Gastroesophageal sphincter (tissue), 3 donors: ENCODE data around the gene NPPA.

ENCODE experiments used
- CTCF ChIP-seq, 4 experiments: fragments of 200-600 bp in 2 of 4; fragments of 450-650 bp in 2 of 4; sonication (generic) in 1 of 4; IDR thresholded peaks; one replicate each; pipeline ENCODE4 v1.5.1; 2017 to 2019; ENCODE audit warnings: antibody characterized with exemption in 4 of 4, mild to moderate bottlenecking in 2 of 4, moderate library complexity in 2 of 4
- POLR2A ChIP-seq, 2 donors: fragments of 450-650 bp; IDR thresholded peaks; one replicate each; pipeline ENCODE4 v1.6.1; 2017; ENCODE audit warnings: antibody characterized with exemption in 2 of 2, mild to moderate bottlenecking in 2 of 2, moderate library complexity in 1 of 2

- TF ChIP-seq POLR2A (IDR thresholded peaks at IDR 0.05) (no peak), CTCF (IDR thresholded peaks at IDR 0.05) (no peak)
These were observed 41.3 kb upstream of the NPPA start for GRCh38 chr1:11888877-11889208.
